ENCODE data around the gene RND2. TPM values are rescaled to one million over a fixed set of nuclear protein-coding genes. Genes with fewer than 3 reads are reported as not detected.

Gene RND2
- polyA plus RNA-seq, 3 donors = not detected

DNA sequence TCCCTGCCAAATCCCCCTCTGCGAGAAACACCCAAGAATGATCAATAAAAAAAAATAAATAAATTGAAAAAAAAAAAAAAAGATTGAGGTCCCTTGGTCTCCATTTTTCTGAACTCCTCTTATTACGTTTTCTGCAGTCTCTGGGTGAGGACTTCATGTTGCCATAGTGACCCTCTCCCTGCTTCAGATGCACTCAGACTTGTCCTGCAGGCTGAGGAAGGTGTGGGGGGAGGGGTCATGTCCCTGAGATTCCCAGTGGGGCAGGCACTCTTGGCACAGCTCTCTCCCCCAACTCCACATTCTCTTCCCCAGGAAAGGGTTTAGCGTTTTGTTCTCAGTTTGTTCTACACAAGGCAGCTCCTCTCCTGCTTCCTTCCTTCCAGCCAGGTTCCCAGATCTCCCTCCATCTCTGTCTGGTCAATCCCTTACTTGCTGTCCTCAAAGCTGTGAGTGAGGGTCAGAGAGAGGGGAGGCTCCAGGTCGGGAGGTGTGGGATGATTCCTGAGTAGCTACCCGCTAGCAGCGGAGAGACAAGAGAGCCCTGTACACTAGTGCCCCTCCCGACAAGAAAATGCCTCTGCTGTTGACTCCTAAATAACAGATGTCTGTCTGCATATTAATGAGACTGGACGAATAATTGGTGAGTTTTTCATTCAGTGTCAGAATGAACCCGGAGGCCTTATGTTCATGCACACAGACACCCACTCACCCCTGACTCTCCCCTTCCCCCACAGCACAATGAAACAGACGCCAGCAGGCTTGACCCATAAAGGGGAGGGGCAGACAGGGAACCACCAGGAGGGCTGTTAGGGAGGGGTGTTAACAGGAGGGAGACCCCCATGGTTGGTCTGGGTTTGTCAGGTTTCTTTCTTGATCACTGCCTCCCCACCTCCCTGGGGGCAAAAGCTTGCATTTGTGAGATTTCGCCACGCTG, 9.2 kb downstream of the RND2 start:
- Histone ChIP-seq H3K36me3 (replicated peaks in 1 of 2; ENCODE audit: control insufficient read depth in 1 of 2, insufficient read depth in 2 of 2, low read length in 2 of 2) (no peaks in the 10 kb centered on the region), H3K9ac (ENCODE audit: insufficient read depth, low read length, poor library complexity, severe bottlenecking) (no peak overlapping the region), H3K79me2 (ENCODE audit: insufficient read depth, low read length) (no peaks in the 10 kb centered on the region), H3K4me2 (replicated peaks; ENCODE audit: extremely low read depth, low read length, poor library complexity, severe bottlenecking) (no peak overlapping the region), H3K27me3 (ENCODE audit: control insufficient read depth in 2 of 2, insufficient read depth in 2 of 2, low read length in 2 of 2) (no peaks in the 10 kb centered on the region), H3K4me1 (ENCODE audit: control insufficient read depth in 1 of 2, insufficient read depth in 2 of 2, low read length in 2 of 2) (peaks cover 0 to 9% of the 10 kb centered on the region in 2 donors), H3K4me3 (replicated peaks in 1 of 3; ENCODE audit: low read depth in 2 of 3, low read length in 3 of 3) (no peak overlapping the region), H2AFZ (ENCODE audit: insufficient read depth, low read depth, low read length, poor library complexity, severe bottlenecking) (no peak overlapping the region), H3K27ac (ENCODE audit: low read depth in 1 of 2, low read length in 2 of 2) (no peak overlapping the region), H4K20me1 (ENCODE audit: insufficient read depth, low read length) (no peaks in the 10 kb centered on the region), H3K9me3 (replicated peaks in 1 of 2; ENCODE audit: control insufficient read depth in 1 of 2, insufficient read depth in 1 of 2, low read length in 2 of 2) (no peaks in the 10 kb centered on the region)
- Mint-ChIP-seq H3K4me3 (no peak overlapping the region), H3K27ac (peak overlapping the region in 1 of 7 donors; percentile 56), H3K36me3 (no peaks in the 10 kb centered on the region), H3K9me3 (no peaks in the 10 kb centered on the region), H3K27me3 (ENCODE audit: low read depth in 3 of 3) (peaks cover 0 to 2% (median 0%) of the 10 kb centered on the region in 3 donors), H3K4me1 (peaks cover 11% of the 10 kb centered on the region)
- WGBS (ENCODE audit: insufficient coverage) = 89% methylated on average over 6 of the region's 12 CpGs
- TF ChIP-seq, protein P1, sequence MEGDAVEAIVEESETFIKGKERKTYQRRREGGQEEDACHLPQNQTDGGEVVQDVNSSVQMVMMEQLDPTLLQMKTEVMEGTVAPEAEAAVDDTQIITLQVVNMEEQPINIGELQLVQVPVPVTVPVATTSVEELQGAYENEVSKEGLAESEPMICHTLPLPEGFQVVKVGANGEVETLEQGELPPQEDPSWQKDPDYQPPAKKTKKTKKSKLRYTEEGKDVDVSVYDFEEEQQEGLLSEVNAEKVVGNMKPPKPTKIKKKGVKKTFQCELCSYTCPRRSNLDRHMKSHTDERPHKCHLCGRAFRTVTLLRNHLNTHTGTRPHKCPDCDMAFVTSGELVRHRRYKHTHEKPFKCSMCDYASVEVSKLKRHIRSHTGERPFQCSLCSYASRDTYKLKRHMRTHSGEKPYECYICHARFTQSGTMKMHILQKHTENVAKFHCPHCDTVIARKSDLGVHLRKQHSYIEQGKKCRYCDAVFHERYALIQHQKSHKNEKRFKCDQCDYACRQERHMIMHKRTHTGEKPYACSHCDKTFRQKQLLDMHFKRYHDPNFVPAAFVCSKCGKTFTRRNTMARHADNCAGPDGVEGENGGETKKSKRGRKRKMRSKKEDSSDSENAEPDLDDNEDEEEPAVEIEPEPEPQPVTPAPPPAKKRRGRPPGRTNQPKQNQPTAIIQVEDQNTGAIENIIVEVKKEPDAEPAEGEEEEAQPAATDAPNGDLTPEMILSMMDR (IDR thresholded peaks at IDR 0.05) = no peak
- intact Hi-C loops (cut with micrococcal nuclease) = no loop called here
- no peak for DNase-seq

DNA sequence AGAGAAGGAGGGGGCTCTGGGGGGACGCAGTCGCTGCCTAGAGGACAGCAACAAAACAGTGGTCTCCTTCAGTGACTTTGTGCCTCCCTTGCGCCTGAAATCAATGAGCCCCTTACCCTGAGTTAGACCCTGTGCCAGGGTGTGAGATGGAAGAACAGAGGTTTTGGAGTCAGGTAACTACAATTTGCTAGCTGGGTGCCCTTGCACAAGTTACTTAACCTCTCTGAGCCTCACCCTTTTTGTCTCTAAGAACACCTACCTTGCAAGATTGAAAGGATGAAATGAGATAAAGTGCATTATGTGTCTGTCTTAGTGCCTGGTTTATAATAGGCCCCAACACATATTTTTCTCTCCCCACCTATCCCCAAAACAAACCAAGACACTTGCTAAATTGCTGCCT, 9.9 kb downstream of the RND2 start:
- no peak for DNase-seq
- Histone ChIP-seq H3K27ac (ENCODE audit: low read depth in 1 of 2, low read length in 2 of 2) (no peak overlapping the region), H3K27me3 (ENCODE audit: control insufficient read depth in 2 of 2, insufficient read depth in 2 of 2, low read length in 2 of 2) (no peaks in the 10 kb centered on the region), H4K20me1 (ENCODE audit: insufficient read depth, low read length) (no peaks in the 10 kb centered on the region), H3K79me2 (ENCODE audit: insufficient read depth, low read length) (no peaks in the 10 kb centered on the region), H3K9me3 (replicated peaks in 1 of 2; ENCODE audit: control insufficient read depth in 1 of 2, insufficient read depth in 1 of 2, low read length in 2 of 2) (no peaks in the 10 kb centered on the region), H3K4me3 (replicated peaks in 1 of 3; ENCODE audit: low read depth in 2 of 3, low read length in 3 of 3) (no peak overlapping the region), H3K36me3 (replicated peaks in 1 of 2; ENCODE audit: control insufficient read depth in 1 of 2, insufficient read depth in 2 of 2, low read length in 2 of 2) (no peaks in the 10 kb centered on the region), H2AFZ (ENCODE audit: insufficient read depth, low read depth, low read length, poor library complexity, severe bottlenecking) (no peak overlapping the region), H3K4me1 (ENCODE audit: control insufficient read depth in 1 of 2, insufficient read depth in 2 of 2, low read length in 2 of 2) (peaks cover 0 to 2% of the 10 kb centered on the region in 2 donors), H3K4me2 (replicated peaks; ENCODE audit: extremely low read depth, low read length, poor library complexity, severe bottlenecking) (no peak overlapping the region), H3K9ac (ENCODE audit: insufficient read depth, low read length, poor library complexity, severe bottlenecking) (no peak overlapping the region)
- no peak overlapping the region for H3K27ac Mint-ChIP-seq
- intact Hi-C loops (cut with micrococcal nuclease) = no loop called here
- WGBS (ENCODE audit: insufficient coverage) = 100% methylated on average over 1 of the region's 3 CpGs
- H3K4me1 Mint-ChIP-seq = peaks cover 5% of the 10 kb centered on the region
- H3K9me3 Mint-ChIP-seq = no peaks in the 10 kb centered on the region
- H3K27me3 Mint-ChIP-seq (ENCODE audit: low read depth in 3 of 3) = peaks cover 0 to 2% (median 0%) of the 10 kb centered on the region in 3 donors
- H3K36me3 Mint-ChIP-seq = peaks cover 0 to 2% of the 10 kb centered on the region in 2 donors
- H3K4me3 Mint-ChIP-seq = no peak overlapping the region
- TF ChIP-seq, protein P1 (IDR thresholded peaks at IDR 0.05) = no peak

Data from CD14-positive monocyte (primary cell).